Endothelial cell of umbilical vein (primary cell): ENCODE data around the gene RRP1. TPM values are rescaled to one million over a fixed set of nuclear protein-coding genes. Genes with fewer than 3 reads are reported as not detected.

Source experiments
- BruUV-seq: library from RNA; stranded (reverse); fragments of 400-500 nt; replicated peaks from 2 replicates; lab custom pipeline; 2021; lab: Mats Ljungman, UMichigan
- CTCF ChIA-PET: fragments of 300-600, 350-600 bp; sonication (Branson Sonifier 250); formaldehyde crosslinking; loops from one replicate; lab custom pipeline; 2021; ENCODE audit warnings: antibody characterized with exemption, inconsistent platforms; lab: Charles Lee
- POLR2A ChIA-PET: fragments of 300-600, 350-600 bp; sonication (Branson Sonifier 250); formaldehyde crosslinking; loops from one replicate; lab custom pipeline; 2021; ENCODE audit warnings: antibody characterized with exemption, inconsistent platforms; lab: Charles Lee
- DNase-seq: peaks from one replicate; pipeline ENCODE4 v3.0.0-alpha.2; 2011; ENCODE audit warnings: low read depth, low spot score
- FAIRE-seq: peaks from 2 replicates; lab custom pipeline; 2011; peaks lifted over from hg19 to GRCh38; lab: Jason Lieb, UNC
- H2AFZ ChIP-seq: 2 replicates; pipeline ENCODE4 v1.6.0; 2012; ENCODE audit warnings: low read depth, low read length, control low read depth, inconsistent platforms
- H3K27ac ChIP-seq: 2 replicates; pipeline ENCODE4 v1.5.1; 2011; ENCODE audit warnings: low read depth, mild to moderate bottlenecking, control low read depth, low read length, moderate library complexity; ENCODE audit not compliant: insufficient read depth
- H3K27me3 ChIP-seq, 2 experiments: 2 replicates each; pipeline versions ENCODE4 v1.6.0 to v1.6.1; 2011; ENCODE audit warnings: low read length in 2 of 2, mixed read lengths in 1 of 2; ENCODE audit not compliant: control insufficient read depth in 2 of 2, insufficient read depth in 2 of 2
- H3K36me3 ChIP-seq, 2 experiments: 2 replicates in 1 of 2; 3 replicates in 1 of 2; pipeline ENCODE4 v1.5.1; 2011; ENCODE audit warnings: low read length in 2 of 2, mild to moderate bottlenecking in 1 of 2, moderate library complexity in 1 of 2; ENCODE audit not compliant: control insufficient read depth in 2 of 2, insufficient read depth in 2 of 2; ENCODE audit errors: extremely low read depth in 1 of 2
- H3K4me1 ChIP-seq: 3 replicates; pipeline ENCODE4 v1.5.1; 2011; ENCODE audit warnings: mild to moderate bottlenecking, low read length; ENCODE audit not compliant: control insufficient read depth, insufficient read depth; ENCODE audit errors: extremely low read depth
- H3K4me2 ChIP-seq: 2 replicates; pipeline ENCODE4 v1.6.1; 2011; ENCODE audit warnings: low read length, control low read depth, mixed read lengths; ENCODE audit not compliant: insufficient read depth
- H3K4me3 ChIP-seq, 3 experiments: fragments of 200-600 bp in 1 of 3; sonication (generic), shearing (Covaris generic) in 1 of 3; replicated peaks in 1 of 3; 2 replicates each; pipeline ENCODE4 v1.5.1; 2011 to 2016; ENCODE audit warnings: control low read depth in 3 of 3, low read length in 3 of 3, mild to moderate bottlenecking in 2 of 3, inconsistent platforms in 1 of 3, low read depth in 1 of 3, moderate library complexity in 1 of 3; ENCODE audit not compliant: insufficient read depth in 1 of 3
- H3K79me2 ChIP-seq: 2 replicates; pipeline ENCODE4 v1.6.0; 2012; ENCODE audit warnings: low read length, inconsistent platforms; ENCODE audit not compliant: control insufficient read depth, insufficient read depth
- H3K9ac ChIP-seq: replicated peaks from 2 replicates; pipeline ENCODE3; 2011; ENCODE audit warnings: low read length, control low read depth; ENCODE audit not compliant: insufficient read depth; ENCODE audit errors: extremely low read depth
- H3K9me1 ChIP-seq: replicated peaks from 3 replicates; pipeline ENCODE4 v1.6.0; 2011; ENCODE audit warnings: mild to moderate bottlenecking, low read length; ENCODE audit not compliant: control insufficient read depth, insufficient read depth; ENCODE audit errors: extremely low read depth
- H3K9me3 ChIP-seq: replicated peaks from 2 replicates; pipeline ENCODE4 v1.5.1; 2012; ENCODE audit warnings: low read length, inconsistent platforms; ENCODE audit not compliant: control insufficient read depth, insufficient read depth
- H4K20me1 ChIP-seq: replicated peaks from 2 replicates; pipeline ENCODE3; 2011; ENCODE audit warnings: mild to moderate bottlenecking, low read length; ENCODE audit not compliant: control insufficient read depth, insufficient read depth; ENCODE audit errors: extremely low read depth
- EZH2 ChIP-seq: IDR thresholded peaks from 2 replicates; pipeline ENCODE4 v1.6.1; 2012; ENCODE audit warnings: borderline replicate concordance, low read depth, mild to moderate bottlenecking, moderate library complexity, low read length, inconsistent platforms; ENCODE audit not compliant: severe bottlenecking
- FOS ChIP-seq: IDR thresholded peaks from 2 replicates; pipeline ENCODE4 v1.6.1; 2011; ENCODE audit warnings: mild to moderate bottlenecking, low read length, moderate library complexity, borderline replicate concordance; ENCODE audit not compliant: insufficient read depth
- GATA2 ChIP-seq: IDR thresholded peaks from 2 replicates; pipeline ENCODE4 v1.7.0; 2011; ENCODE audit warnings: low read depth, mild to moderate bottlenecking, moderate library complexity, mixed read lengths, low read length; ENCODE audit not compliant: insufficient read length, insufficient read depth
- JUN ChIP-seq: IDR thresholded peaks from 2 replicates; pipeline ENCODE4 v1.6.1; 2011; ENCODE audit warnings: borderline replicate concordance, low read depth; ENCODE audit not compliant: insufficient read length, insufficient read depth
- MAX ChIP-seq: IDR thresholded peaks from 2 replicates; pipeline ENCODE4 v1.6.1; 2011; ENCODE audit not compliant: insufficient read depth, insufficient read length
- MYC ChIP-seq: IDR thresholded peaks from one replicate; pipeline ENCODE4 v1.6.1; 2011; ENCODE audit warnings: mild to moderate bottlenecking, low read depth, low read length
- POLR2A ChIP-seq: IDR thresholded peaks from 2 replicates; pipeline ENCODE4 v1.6.1; 2012; ENCODE audit warnings: low read depth, mild to moderate bottlenecking, control low read depth, low read length
- POLR2AphosphoS5 ChIP-seq: IDR thresholded peaks from 2 replicates; pipeline ENCODE4 v1.6.1; 2012; ENCODE audit warnings: low read depth, mild to moderate bottlenecking, control low read depth, low read length, moderate library complexity; ENCODE audit not compliant: insufficient read depth
- dilution Hi-C: fragments of 300-500 bp; cut with MboI; formaldehyde crosslinking; loops from one replicate; pipeline ENCODE4 v1.15.0; 2019; ENCODE audit warnings: low sequenced_read_pairs; ENCODE audit not compliant: extremely low pct_ligation_motif_present
- intact Hi-C: fragments of 100-400 bp; cut with micrococcal nuclease; formaldehyde crosslinking; loops from one replicate; pipeline ENCODE4 v1.10.0; 2022
- polyA plus RNA-seq, 4 experiments: library from polyadenylated mRNA; depleted of rRNA in 3 of 4; stranded (reverse) in 3 of 4; unstranded in 1 of 4; fragments of >200 nt; gene quantifications; 2 replicates each; pipeline versions ENCODE4 v1.2.1 to v1.2.3, GENCODE V29; 2011 to 2012; ENCODE audit warnings: missing spikeins in 1 of 4
- total RNA-seq: library from RNA; stranded (reverse); gene quantifications from 2 replicates; pipeline ENCODE4 v1.2.3, GENCODE V29; 2021
- TF ChIP-seq, protein P1 (sequence below), 2 donors: IDR thresholded peaks; 1 replicate in 1 of 2; 2 replicates in 1 of 2; pipeline ENCODE4 v1.5.1; 2011; ENCODE audit warnings: low read length in 2 of 2, mild to moderate bottlenecking in 2 of 2, moderate library complexity in 2 of 2, control low read depth in 1 of 2, inconsistent platforms in 1 of 2, low read depth in 1 of 2; ENCODE audit not compliant: insufficient read depth in 1 of 2; ENCODE audit errors: extremely low read depth in 1 of 2

Gene RRP1
- total and polyA plus RNA-seq, 2 donors (not counting 3 experiments of a cell fraction or from before 2014, with no cell fraction given), result 15.2 to 36.3 TPM

DNA sequence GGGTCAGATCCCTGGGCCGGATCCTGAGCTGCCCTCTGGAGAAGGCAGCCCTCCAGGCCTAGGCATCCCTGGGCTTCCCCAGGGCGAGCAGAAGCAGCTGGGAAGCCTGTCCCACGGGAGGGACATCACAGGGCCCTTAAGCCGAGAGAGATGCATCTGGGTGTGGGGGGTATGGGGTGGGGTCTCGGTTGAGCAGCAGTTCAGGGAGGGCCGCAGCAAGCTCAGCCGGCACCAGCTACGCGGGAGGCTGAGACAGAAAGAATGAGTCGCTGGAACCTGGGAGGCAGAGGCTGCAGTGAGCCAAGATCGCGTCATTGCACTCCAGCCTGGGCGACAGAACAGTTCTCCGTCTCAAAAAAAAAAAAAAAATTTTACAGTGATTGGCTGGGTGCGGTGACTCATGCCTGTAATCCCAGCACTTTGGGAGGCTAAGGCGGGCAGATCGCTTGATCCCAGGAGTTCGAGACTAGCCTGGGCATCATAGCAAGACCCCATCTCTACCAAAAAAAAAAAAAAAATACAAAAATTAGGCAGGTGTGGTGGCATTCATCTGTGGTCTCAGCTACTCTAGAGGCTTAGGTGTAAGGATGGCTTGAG, 37.7 kb downstream of the RRP1 start:
- no peaks in the 10 kb centered on the region for H4K20me1 ChIP-seq
- H3K4me2 ChIP-seq, result no peak overlapping the region
- H3K27ac ChIP-seq, result no peak overlapping the region
- H2AFZ ChIP-seq, result no peak overlapping the region
- intact Hi-C loops (loop anchor here (5.0 kb wide), 1 partner anchor 40 kb away; the partner anchor contains the start of gene AGPAT3), dilution Hi-C loops (no loop called here)
- POLR2A ChIA-PET, result no interaction called here
- TF ChIP-seq, protein P1, sequence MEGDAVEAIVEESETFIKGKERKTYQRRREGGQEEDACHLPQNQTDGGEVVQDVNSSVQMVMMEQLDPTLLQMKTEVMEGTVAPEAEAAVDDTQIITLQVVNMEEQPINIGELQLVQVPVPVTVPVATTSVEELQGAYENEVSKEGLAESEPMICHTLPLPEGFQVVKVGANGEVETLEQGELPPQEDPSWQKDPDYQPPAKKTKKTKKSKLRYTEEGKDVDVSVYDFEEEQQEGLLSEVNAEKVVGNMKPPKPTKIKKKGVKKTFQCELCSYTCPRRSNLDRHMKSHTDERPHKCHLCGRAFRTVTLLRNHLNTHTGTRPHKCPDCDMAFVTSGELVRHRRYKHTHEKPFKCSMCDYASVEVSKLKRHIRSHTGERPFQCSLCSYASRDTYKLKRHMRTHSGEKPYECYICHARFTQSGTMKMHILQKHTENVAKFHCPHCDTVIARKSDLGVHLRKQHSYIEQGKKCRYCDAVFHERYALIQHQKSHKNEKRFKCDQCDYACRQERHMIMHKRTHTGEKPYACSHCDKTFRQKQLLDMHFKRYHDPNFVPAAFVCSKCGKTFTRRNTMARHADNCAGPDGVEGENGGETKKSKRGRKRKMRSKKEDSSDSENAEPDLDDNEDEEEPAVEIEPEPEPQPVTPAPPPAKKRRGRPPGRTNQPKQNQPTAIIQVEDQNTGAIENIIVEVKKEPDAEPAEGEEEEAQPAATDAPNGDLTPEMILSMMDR (IDR thresholded peaks at IDR 0.05; ENCODE audit: extremely low read depth in 1 of 2, insufficient read depth in 1 of 2, low read depth in 1 of 2, low read length in 2 of 2), result no peak
- TF ChIP-seq MAX, result no peak
- no peak for TF ChIP-seq POLR2A
- TF ChIP-seq FOS, result no peak
- TF ChIP-seq POLR2AphosphoS5, result no peak
- TF ChIP-seq MYC, result no peak
- no peak for TF ChIP-seq JUN
- no peak for TF ChIP-seq GATA2
- TF ChIP-seq EZH2, result no peak
- H3K9me1 ChIP-seq, result no peaks in the 10 kb centered on the region
- no peaks in the 10 kb centered on the region for H3K9me3 ChIP-seq
- H3K27me3 ChIP-seq, result peaks cover 0 to 3% of the 10 kb centered on the region in 2 experiments
- H3K4me1 ChIP-seq, result no peaks in the 10 kb centered on the region
- no peak overlapping the region for H3K4me3 ChIP-seq
- no peaks in the 10 kb centered on the region for H3K79me2 ChIP-seq
- BruUV-seq, result no TSS peak
- CTCF ChIA-PET, result interaction anchor here (0.7 to 3.0 kb wide), 4 partner anchors 9 to 148 kb away, joined by 3 to 13 read pairs (median 8); no protein-coding TSS in a partner anchor
- no peak overlapping the region for H3K9ac ChIP-seq
- DNase-seq (no peak), FAIRE-seq (no peak)
- no peaks in the 10 kb centered on the region for H3K36me3 ChIP-seq
